ENCODE measurements around the gene RNF215. TPM values are rescaled to one million over a fixed set of nuclear protein-coding genes. Genes with fewer than 3 reads are reported as not detected.

Gene RNF215
- total and polyA plus RNA-seq, 2 of the 13 experiments (the other 11 are each of a cell fraction or from before 2014, with no cell fraction given) = 5.3 to 6.1 TPM

DNA sequence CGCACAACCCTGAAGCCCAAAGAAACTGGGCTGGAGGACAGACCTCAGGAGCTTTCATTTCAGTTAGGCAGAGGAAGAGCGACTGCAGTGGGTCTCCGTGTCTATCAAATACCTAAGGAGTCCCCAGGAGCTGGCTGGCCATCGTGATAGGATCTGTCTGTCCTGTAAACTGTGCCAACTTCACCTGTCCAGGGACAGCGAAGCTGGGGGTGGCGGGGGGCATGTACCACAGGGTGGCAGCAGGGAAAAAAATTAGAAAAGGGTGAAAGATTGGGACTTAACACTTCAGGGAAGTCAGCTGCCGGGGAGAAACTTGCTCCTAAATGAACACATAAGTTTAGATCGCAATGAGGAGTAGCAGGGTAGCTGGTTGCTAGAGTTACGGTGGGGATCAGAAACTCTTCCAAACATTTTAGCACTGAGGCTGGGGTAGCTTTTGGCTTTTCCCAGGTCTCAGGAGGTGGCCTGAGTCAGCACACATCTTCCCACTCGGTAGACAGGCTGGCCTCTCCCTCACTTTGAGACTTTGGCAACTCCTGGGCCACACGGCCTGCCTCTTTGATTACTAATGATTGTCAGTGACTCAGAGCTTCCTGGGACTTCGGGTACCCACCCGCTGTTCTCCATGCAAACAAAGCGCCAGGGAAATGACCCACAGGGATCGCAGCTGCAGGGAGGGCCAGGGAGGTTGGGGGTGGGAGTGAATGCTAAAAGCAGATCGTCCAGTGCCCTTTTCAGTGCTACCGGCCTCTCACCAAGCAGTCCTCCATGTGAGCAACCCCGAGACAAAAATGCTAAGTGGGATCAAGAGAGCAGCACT, 35.5 kb upstream of the RNF215 start (continued):
- TF ChIP-seq FOSL2 (CRISPR knock-in tag; IDR thresholded peaks at IDR 0.05) (peak; percentile 90), REXO4 (CRISPR knock-in tag; IDR thresholded peaks at IDR 0.05; ENCODE audit: borderline replicate concordance) (no peak), ZSCAN21 (CRISPR knock-in tag; IDR thresholded peaks at IDR 0.05; ENCODE audit: borderline replicate concordance) (0 out of 2 replicates have a peak, but pooled peaks have one; percentile 8), ZNF782 (CRISPR knock-in tag; IDR thresholded peaks at IDR 0.05; ENCODE audit: borderline replicate concordance) (no peak), SIX4 (CRISPR knock-in tag; IDR thresholded peaks at IDR 0.05) (no peak), ZNF232 (CRISPR knock-in tag; IDR thresholded peaks at IDR 0.05; ENCODE audit: borderline replicate concordance) (no peak), ZNF274 (CRISPR knock-in tag; IDR thresholded peaks at IDR 0.05) (no peak), ZNF558 (CRISPR knock-in tag; IDR thresholded peaks at IDR 0.05; ENCODE audit: borderline replicate concordance) (0 out of 2 replicates have a peak, but pooled peaks have one; percentile 10), GATAD2A (CRISPR knock-in tag; IDR thresholded peaks at IDR 0.05) (0 out of 2 replicates have a peak, but pooled peaks have one; percentile 19), FOXJ3 (CRISPR knock-in tag; IDR thresholded peaks at IDR 0.05; ENCODE audit: borderline replicate concordance) (0 out of 2 replicates have a peak, but pooled peaks have one; percentile 6), TBX2 (CRISPR knock-in tag; IDR thresholded peaks at IDR 0.05; ENCODE audit: borderline replicate concordance) (peak; percentile 33; the same call in 1 of the 2 replicates), GATAD1 (CRISPR knock-in tag; IDR thresholded peaks at IDR 0.05) (0 out of 2 replicates have a peak, but pooled peaks have one; percentile 11), SMAD3 (CRISPR knock-in tag; IDR thresholded peaks at IDR 0.05) (no peak), HNRNPH1 (optimal IDR thresholded peaks at IDR 0.05; ENCODE audit: low read depth, low read length) (no peak)
- TF ChIP-seq, protein P1, sequence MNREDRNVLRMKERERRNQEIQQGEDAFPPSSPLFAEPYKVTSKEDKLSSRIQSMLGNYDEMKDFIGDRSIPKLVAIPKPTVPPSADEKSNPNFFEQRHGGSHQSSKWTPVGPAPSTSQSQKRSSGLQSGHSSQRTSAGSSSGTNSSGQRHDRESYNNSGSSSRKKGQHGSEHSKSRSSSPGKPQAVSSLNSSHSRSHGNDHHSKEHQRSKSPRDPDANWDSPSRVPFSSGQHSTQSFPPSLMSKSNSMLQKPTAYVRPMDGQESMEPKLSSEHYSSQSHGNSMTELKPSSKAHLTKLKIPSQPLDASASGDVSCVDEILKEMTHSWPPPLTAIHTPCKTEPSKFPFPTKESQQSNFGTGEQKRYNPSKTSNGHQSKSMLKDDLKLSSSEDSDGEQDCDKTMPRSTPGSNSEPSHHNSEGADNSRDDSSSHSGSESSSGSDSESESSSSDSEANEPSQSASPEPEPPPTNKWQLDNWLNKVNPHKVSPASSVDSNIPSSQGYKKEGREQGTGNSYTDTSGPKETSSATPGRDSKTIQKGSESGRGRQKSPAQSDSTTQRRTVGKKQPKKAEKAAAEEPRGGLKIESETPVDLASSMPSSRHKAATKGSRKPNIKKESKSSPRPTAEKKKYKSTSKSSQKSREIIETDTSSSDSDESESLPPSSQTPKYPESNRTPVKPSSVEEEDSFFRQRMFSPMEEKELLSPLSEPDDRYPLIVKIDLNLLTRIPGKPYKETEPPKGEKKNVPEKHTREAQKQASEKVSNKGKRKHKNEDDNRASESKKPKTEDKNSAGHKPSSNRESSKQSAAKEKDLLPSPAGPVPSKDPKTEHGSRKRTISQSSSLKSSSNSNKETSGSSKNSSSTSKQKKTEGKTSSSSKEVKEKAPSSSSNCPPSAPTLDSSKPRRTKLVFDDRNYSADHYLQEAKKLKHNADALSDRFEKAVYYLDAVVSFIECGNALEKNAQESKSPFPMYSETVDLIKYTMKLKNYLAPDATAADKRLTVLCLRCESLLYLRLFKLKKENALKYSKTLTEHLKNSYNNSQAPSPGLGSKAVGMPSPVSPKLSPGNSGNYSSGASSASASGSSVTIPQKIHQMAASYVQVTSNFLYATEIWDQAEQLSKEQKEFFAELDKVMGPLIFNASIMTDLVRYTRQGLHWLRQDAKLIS (CRISPR knock-in tag; IDR thresholded peaks at IDR 0.05) = peak; percentile 30; the same call in 1 of the 2 replicates
- TF ChIP-seq, protein P2, sequence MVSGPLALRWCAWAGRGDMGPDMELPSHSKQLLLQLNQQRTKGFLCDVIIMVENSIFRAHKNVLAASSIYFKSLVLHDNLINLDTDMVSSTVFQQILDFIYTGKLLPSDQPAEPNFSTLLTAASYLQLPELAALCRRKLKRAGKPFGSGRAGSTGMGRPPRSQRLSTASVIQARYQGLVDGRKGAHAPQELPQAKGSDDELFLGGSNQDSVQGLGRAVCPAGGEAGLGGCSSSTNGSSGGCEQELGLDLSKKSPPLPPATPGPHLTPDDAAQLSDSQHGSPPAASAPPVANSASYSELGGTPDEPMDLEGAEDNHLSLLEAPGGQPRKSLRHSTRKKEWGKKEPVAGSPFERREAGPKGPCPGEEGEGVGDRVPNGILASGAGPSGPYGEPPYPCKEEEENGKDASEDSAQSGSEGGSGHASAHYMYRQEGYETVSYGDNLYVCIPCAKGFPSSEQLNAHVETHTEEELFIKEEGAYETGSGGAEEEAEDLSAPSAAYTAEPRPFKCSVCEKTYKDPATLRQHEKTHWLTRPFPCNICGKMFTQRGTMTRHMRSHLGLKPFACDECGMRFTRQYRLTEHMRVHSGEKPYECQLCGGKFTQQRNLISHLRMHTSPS (CRISPR knock-in tag; IDR thresholded peaks at IDR 0.05; ENCODE audit: low read depth) = 0 out of 2 replicates have a peak, but pooled peaks have one; percentile 12
- TF ChIP-seq, protein P3, sequence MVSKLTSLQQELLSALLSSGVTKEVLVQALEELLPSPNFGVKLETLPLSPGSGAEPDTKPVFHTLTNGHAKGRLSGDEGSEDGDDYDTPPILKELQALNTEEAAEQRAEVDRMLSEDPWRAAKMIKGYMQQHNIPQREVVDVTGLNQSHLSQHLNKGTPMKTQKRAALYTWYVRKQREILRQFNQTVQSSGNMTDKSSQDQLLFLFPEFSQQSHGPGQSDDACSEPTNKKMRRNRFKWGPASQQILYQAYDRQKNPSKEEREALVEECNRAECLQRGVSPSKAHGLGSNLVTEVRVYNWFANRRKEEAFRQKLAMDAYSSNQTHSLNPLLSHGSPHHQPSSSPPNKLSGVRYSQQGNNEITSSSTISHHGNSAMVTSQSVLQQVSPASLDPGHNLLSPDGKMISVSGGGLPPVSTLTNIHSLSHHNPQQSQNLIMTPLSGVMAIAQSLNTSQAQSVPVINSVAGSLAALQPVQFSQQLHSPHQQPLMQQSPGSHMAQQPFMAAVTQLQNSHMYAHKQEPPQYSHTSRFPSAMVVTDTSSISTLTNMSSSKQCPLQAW (CRISPR knock-in tag; IDR thresholded peaks at IDR 0.05) = 0 out of 2 replicates have a peak, but pooled peaks have one; percentile 75
- TF ChIP-seq, protein P4, sequence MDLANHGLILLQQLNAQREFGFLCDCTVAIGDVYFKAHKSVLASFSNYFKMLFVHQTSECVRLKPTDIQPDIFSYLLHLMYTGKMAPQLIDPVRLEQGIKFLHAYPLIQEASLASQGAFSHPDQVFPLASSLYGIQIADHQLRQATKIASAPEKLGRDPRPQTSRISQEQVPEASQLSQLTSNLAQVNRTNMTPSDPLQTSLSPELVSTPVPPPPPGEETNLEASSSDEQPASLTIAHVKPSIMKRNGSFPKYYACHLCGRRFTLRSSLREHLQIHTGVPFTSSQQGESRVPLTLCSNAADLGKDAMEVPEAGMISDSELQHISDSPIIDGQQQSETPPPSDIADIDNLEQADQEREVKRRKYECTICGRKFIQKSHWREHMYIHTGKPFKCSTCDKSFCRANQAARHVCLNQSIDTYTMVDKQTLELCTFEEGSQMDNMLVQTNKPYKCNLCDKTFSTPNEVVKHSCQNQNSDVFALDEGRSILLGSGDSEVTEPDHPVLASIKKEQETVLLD (CRISPR knock-in tag; IDR thresholded peaks at IDR 0.05; ENCODE audit: low read depth) = peak; percentile 16; the same call in 1 of the 2 replicates
- TF ChIP-seq, protein P5, sequence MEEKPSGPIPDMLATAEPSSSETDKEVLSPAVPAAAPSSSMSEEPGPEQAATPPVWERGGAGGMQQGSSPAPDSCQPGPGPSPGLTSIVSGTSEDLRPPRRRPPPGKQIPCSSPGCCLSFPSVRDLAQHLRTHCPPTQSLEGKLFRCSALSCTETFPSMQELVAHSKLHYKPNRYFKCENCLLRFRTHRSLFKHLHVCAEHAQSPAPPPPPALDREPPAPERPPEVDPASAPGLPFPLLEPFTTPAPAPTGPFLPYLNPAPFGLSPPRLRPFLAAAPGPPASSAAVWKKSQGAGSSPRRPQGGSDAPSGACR (CRISPR knock-in tag; IDR thresholded peaks at IDR 0.05) = no peak; the same call in 1 of the 2 replicates
